ACC112 (cell line): ENCODE measurements around the gene KCNIP1.

Source experiments
- H2AFZ ChIP-seq: fragments of 200-600 bp; sonication (generic); one replicate; pipeline ENCODE4 v1.6.0; 2017; ENCODE audit warnings: antibody characterized with exemption, low read length; ENCODE audit not compliant: unreplicated experiment
- H3K27ac ChIP-seq: fragments of 200-600 bp; sonication (generic); 2 replicates; pipeline ENCODE4 v1.5.1; 2014; ENCODE audit warnings: low read depth, mild to moderate bottlenecking, antibody characterized with exemption, low read length, moderate library complexity
- H3K27me3 ChIP-seq: fragments of 200-600 bp; sonication (generic); 2 replicates; pipeline ENCODE4 v1.6.1; 2014; ENCODE audit warnings: mild to moderate bottlenecking, antibody characterized with exemption, low read length, moderate library complexity, mixed read lengths; ENCODE audit not compliant: insufficient read depth
- H3K36me3 ChIP-seq: fragments of 200-600 bp; sonication (generic); 2 replicates; pipeline ENCODE4 v1.6.1; 2016; ENCODE audit warnings: mild to moderate bottlenecking, antibody characterized with exemption, low read length, moderate library complexity, mixed read lengths; ENCODE audit not compliant: insufficient read depth
- H3K4me1 ChIP-seq: fragments of 200-600 bp; sonication (generic); one replicate; pipeline ENCODE4 v1.6.1; 2016; ENCODE audit warnings: low read length, mixed read lengths; ENCODE audit not compliant: insufficient read depth, unreplicated experiment, control insufficient read depth
- H3K4me3 ChIP-seq: fragments of 200-600 bp; sonication (generic); 2 replicates; pipeline ENCODE4 v1.5.1; 2014; ENCODE audit warnings: mild to moderate bottlenecking, low read depth, low read length
- H3K79me2 ChIP-seq: fragments of 200-600 bp; sonication (generic); one replicate; pipeline ENCODE4 v1.6.0; 2016; ENCODE audit warnings: low read length; ENCODE audit not compliant: control insufficient read depth, unreplicated experiment, insufficient read depth

The KCNIP1 gene

GRCh38 chr5:170493028-170493820, 10.6 kb upstream of the KCNIP1 start:
- Histone ChIP-seq H2AFZ (no peak overlapping the region), H3K27me3 (peaks cover 37% of the 10 kb centered on the region), H3K36me3 (no peaks in the 10 kb centered on the region), H3K4me3 (no peak overlapping the region), H3K79me2 (no peaks in the 10 kb centered on the region), H3K27ac (no peak overlapping the region), H3K4me1 (no peaks in the 10 kb centered on the region)

GRCh38 chr5:170494041-170494440, 9.8 kb upstream of the KCNIP1 start:
- H3K36me3 ChIP-seq, result no peaks in the 10 kb centered on the region
- H3K27ac ChIP-seq, result no peak overlapping the region
- H3K4me1 ChIP-seq, result no peaks in the 10 kb centered on the region
- H2AFZ ChIP-seq, result no peak overlapping the region
- no peak overlapping the region for H3K4me3 ChIP-seq
- H3K27me3 ChIP-seq, result peaks cover 43% of the 10 kb centered on the region
- no peaks in the 10 kb centered on the region for H3K79me2 ChIP-seq

- H3K27ac ChIP-seq, result no peak overlapping the region
- peaks cover 62% of the 10 kb centered on the region for H3K27me3 ChIP-seq
- no peaks in the 10 kb centered on the region for H3K79me2 ChIP-seq
- no peaks in the 10 kb centered on the region for H3K4me1 ChIP-seq
- no peak overlapping the region for H3K4me3 ChIP-seq
- no peaks in the 10 kb centered on the region for H3K36me3 ChIP-seq
- no peak overlapping the region for H2AFZ ChIP-seq
These were observed 7.8 kb upstream of the KCNIP1 start for GRCh38 chr5:170495825-170496661.

GRCh38 chr5:170496662-170497028, 7.2 kb upstream of the KCNIP1 start:
- Histone ChIP-seq H3K27ac (no peak overlapping the region), H3K4me1 (no peaks in the 10 kb centered on the region), H3K36me3 (no peaks in the 10 kb centered on the region)

GRCh38 chr5:170497311-170498038, 6.3 kb upstream of the KCNIP1 start:
- peaks cover 76% of the 10 kb centered on the region for H3K27me3 ChIP-seq
- H3K4me3 ChIP-seq, result no peak overlapping the region
- no peaks in the 10 kb centered on the region for H3K4me1 ChIP-seq
- no peaks in the 10 kb centered on the region for H3K36me3 ChIP-seq
- no peaks in the 10 kb centered on the region for H3K79me2 ChIP-seq
- no peak overlapping the region for H3K27ac ChIP-seq
- H2AFZ ChIP-seq, result no peak overlapping the region

More at GRCh38 chr5:170496662-170497028, 7.2 kb upstream of the KCNIP1 start:
- Histone ChIP-seq H3K27me3 (peaks cover 68% of the 10 kb centered on the region), H3K4me3 (no peak overlapping the region), H3K79me2 (no peaks in the 10 kb centered on the region), H2AFZ (no peak overlapping the region)

- H3K27ac ChIP-seq, result no peak overlapping the region
- H3K4me3 ChIP-seq, result no peak overlapping the region
- no peaks in the 10 kb centered on the region for H3K36me3 ChIP-seq
- H3K79me2 ChIP-seq, result no peaks in the 10 kb centered on the region
- H3K4me1 ChIP-seq, result no peaks in the 10 kb centered on the region
- H2AFZ ChIP-seq, result no peak overlapping the region
- peaks cover 85% of the 10 kb centered on the region for H3K27me3 ChIP-seq
These were observed 4.9 kb upstream of the KCNIP1 start for GRCh38 chr5:170498811-170499351.

- Histone ChIP-seq H3K36me3 (no peaks in the 10 kb centered on the region), H2AFZ (no peak overlapping the region), H3K4me3 (no peak overlapping the region), H3K27me3 (peaks cover 85% of the 10 kb centered on the region), H3K4me1 (no peaks in the 10 kb centered on the region), H3K27ac (no peak overlapping the region), H3K79me2 (no peaks in the 10 kb centered on the region)
These were observed 4.2 kb upstream of the KCNIP1 start for GRCh38 chr5:170499621-170500020.

GRCh38 chr5:170501361-170501760, 2.5 kb upstream of the KCNIP1 start:
- no peak overlapping the region for H2AFZ ChIP-seq
- peaks cover 92% of the 10 kb centered on the region for H3K27me3 ChIP-seq
- no peak overlapping the region for H3K4me3 ChIP-seq
- H3K36me3 ChIP-seq, result no peaks in the 10 kb centered on the region
- no peak overlapping the region for H3K27ac ChIP-seq
- no peaks in the 10 kb centered on the region for H3K79me2 ChIP-seq
- no peaks in the 10 kb centered on the region for H3K4me1 ChIP-seq

GRCh38 chr5:170501931-170502330, 1.9 kb upstream of the KCNIP1 start:
- Histone ChIP-seq H3K27ac (no peak overlapping the region), H3K79me2 (no peaks in the 10 kb centered on the region), H3K4me1 (no peaks in the 10 kb centered on the region), H3K4me3 (no peak overlapping the region), H2AFZ (no peak overlapping the region), H3K36me3 (no peaks in the 10 kb centered on the region), H3K27me3 (peaks cover 92% of the 10 kb centered on the region)

- Histone ChIP-seq H3K27ac (no peak overlapping the region), H3K4me1 (no peaks in the 10 kb centered on the region), H3K4me3 (no peak overlapping the region), H3K79me2 (no peaks in the 10 kb centered on the region), H2AFZ (no peak overlapping the region), H3K27me3 (peaks cover 91% of the 10 kb centered on the region), H3K36me3 (no peaks in the 10 kb centered on the region)
These were observed 921 bp downstream of the KCNIP1 start for GRCh38 chr5:170504616-170505266.
